ENCODE data around the gene SHB.

The SHB gene

GRCh38 chr9:37926737-37927118 lies 142.3 kb downstream of the SHB start:
- DNase-seq, result no peak

- no peak for DNase-seq
These were observed 143.0 kb downstream of the SHB start for GRCh38 chr9:37925786-37926736.

GRCh38 chr9:37925006-37925405 lies 144.0 kb downstream of the SHB start:
- DNase-seq, result no peak

GRCh38 chr9:37924538-37924937 lies 144.5 kb downstream of the SHB start:
- no peak for DNase-seq

- DNase-seq, result no peak
These were observed 145.1 kb downstream of the SHB start for GRCh38 chr9:37923796-37924427.

GRCh38 chr9:37923118-37923795 lies 145.8 kb downstream of the SHB start:
- no peak for DNase-seq

GRCh38 chr9:37922363-37923117 lies 146.5 kb downstream of the SHB start:
- DNase-seq, result no peak

- no peak for DNase-seq
These were observed 147.3 kb downstream of the SHB start for GRCh38 chr9:37921546-37922300.

- no peak for DNase-seq
These were observed 147.9 kb downstream of the SHB start for GRCh38 chr9:37921168-37921510.

- no peak for DNase-seq
These were observed 148.4 kb downstream of the SHB start for GRCh38 chr9:37920471-37921167.

GRCh38 chr9:37919956-37920335 lies 149.1 kb downstream of the SHB start:
- DNase-seq, result no peak

- no peak for DNase-seq
These were observed 149.6 kb downstream of the SHB start for GRCh38 chr9:37919246-37919955.

- DNase-seq, result no peak
These were observed 150.3 kb downstream of the SHB start for GRCh38 chr9:37918665-37919170.

GRCh38 chr9:37917801-37918664 lies 151.0 kb downstream of the SHB start:
- DNase-seq, result no peak

- DNase-seq, result no peak
These were observed 151.7 kb downstream of the SHB start for GRCh38 chr9:37917313-37917731.

- DNase-seq, result no peak
These were observed 152.3 kb downstream of the SHB start for GRCh38 chr9:37916471-37917312.

- DNase-seq, result no peak
These were observed 153.0 kb downstream of the SHB start for GRCh38 chr9:37915911-37916470.

GRCh38 chr9:37914701-37915358 lies 154.2 kb downstream of the SHB start:
- DNase-seq, result no peak

Measured in activated CD4-positive, alpha-beta T cell treated with anti-CD3 and anti-CD28 coated beads for 4 hours (primary cell).